NCI-H774 (cell line): ENCODE measurements around the gene IGIP.
"Not testable (repeated sequence)": the region's sequence is repeated elsewhere in the genome, so short reads cannot be mapped to it uniquely, and the experiment has no call there.

Source experiments
- DNase-seq: peaks from one replicate; lab custom pipeline; 2025; lab: John Stamatoyannopoulos, UW

Gene IGIP

GRCh38 chr5:140141241-140141640, 15.5 kb downstream of the IGIP start:
- DNase-seq, result no peak

- no peak for DNase-seq
These were observed 16.5 kb downstream of the IGIP start for GRCh38 chr5:140142246-140142645.

- DNase-seq, result no peak
These were observed 17.1 kb downstream of the IGIP start for GRCh38 chr5:140142856-140143255.

- DNase-seq, result no peak
These were observed 18.0 kb downstream of the IGIP start for GRCh38 chr5:140143521-140144258.

GRCh38 chr5:140145256-140145655, 19.5 kb downstream of the IGIP start:
- DNase-seq, result no peak

GRCh38 chr5:140145818-140146522, 20.2 kb downstream of the IGIP start:
- DNase-seq, result no peak

GRCh38 chr5:140146523-140146842, 20.7 kb downstream of the IGIP start:
- DNase-seq, result no peak

- no peak for DNase-seq
These were observed 21.7 kb downstream of the IGIP start for GRCh38 chr5:140147460-140147859.

- DNase-seq, result no peak
These were observed 22.8 kb downstream of the IGIP start for GRCh38 chr5:140148508-140148907.

GRCh38 chr5:140150201-140150600, 24.5 kb downstream of the IGIP start:
- no peak for DNase-seq

- no peak for DNase-seq
These were observed 25.6 kb downstream of the IGIP start for GRCh38 chr5:140151144-140152021.

GRCh38 chr5:140152022-140152999, 26.6 kb downstream of the IGIP start:
- no peak for DNase-seq

- DNase-seq, result no peak
These were observed 27.5 kb downstream of the IGIP start for GRCh38 chr5:140153255-140153654.

GRCh38 chr5:140153905-140154304, 28.2 kb downstream of the IGIP start:
- DNase-seq, result no peak

GRCh38 chr5:140154710-140155381, 29.1 kb downstream of the IGIP start:
- DNase-seq, result not testable (repeated sequence)

GRCh38 chr5:140157032-140157781, 31.5 kb downstream of the IGIP start:
- peak; percentile 77 for DNase-seq

GRCh38 chr5:140159014-140159927, 33.5 kb downstream of the IGIP start:
- no peak for DNase-seq

GRCh38 chr5:140162275-140162674, 36.5 kb downstream of the IGIP start:
- DNase-seq, result no peak

- no peak for DNase-seq
These were observed 37.0 kb downstream of the IGIP start for GRCh38 chr5:140162781-140163180.
